Stimulated activated CD4-positive, alpha-beta T cell treated with anti-CD3 and anti-CD28 coated beads, Interleukin-1b, Interleukin-23, amount 100 ng/mL, for 4 hours (primary cell): ENCODE measurements around the gene LRP1B.

ENCODE experiments used
- DNase-seq, 2 donors: peaks; one replicate each; pipeline ENCODE4 v3.0.0-alpha.2; 2020; ENCODE audit warnings: low read depth in 2 of 2

The LRP1B gene

DNA sequence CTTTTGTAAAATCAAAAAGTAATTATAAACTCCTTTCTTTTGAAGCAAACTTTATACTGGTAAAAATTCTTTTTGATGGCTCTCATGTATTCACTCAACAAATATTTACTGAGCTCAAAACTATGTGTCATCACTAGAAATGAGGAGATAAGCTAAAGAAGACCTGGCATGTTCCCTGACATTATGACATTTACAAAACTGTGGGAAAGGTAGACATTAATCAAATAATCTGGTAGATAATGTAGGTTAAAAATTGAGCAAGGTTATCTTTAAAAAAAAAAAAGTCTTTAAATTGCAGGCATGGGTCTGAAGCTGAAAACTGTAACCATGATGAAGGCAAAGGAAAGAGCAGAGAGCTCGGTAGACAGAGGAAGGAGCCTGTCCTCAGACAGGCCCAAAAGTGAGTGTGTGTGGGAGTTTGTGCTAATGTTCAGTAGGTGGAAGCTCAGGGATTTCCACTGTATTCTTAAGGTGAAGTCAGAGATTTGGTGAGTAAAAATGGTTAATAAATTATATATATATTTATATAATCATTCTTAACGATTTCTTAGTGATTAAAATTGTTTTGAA lies 612.9 kb downstream of the LRP1B start:
- no peak for DNase-seq

DNA sequence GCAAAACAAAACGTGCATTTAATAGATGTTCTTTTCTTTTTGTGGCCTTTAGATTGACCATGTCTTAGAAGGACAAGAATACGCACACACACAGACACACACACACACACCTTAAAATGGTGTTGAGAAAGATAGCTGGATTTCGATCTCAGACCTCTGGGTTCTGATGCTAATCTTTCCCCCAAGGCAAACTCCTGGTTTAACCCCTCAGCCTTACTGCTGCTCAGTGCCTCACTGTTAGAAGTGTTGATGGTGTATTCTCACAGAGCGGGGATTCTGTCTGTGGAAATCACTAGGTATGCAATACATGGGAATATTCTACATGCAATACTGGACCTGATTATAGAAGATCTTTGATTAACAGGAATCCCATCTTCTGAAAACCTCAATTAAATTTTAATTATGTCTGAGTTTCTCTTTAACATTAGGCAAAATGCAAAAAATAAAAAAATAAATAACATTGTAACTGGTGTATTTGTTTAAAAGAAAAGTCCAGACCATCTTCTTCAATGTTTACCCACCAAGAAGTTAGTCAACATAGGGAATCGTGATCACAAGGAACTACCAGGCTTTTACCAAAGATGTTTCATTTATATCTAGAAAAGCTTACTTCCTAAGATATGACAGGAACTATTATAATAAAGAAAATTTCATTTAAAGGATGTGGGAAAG lies 613.5 kb downstream of the LRP1B start:
- DNase-seq: no peak

GRCh38 chr2:141515931-141516330 lies 614.9 kb downstream of the LRP1B start:
- no peak for DNase-seq

DNA sequence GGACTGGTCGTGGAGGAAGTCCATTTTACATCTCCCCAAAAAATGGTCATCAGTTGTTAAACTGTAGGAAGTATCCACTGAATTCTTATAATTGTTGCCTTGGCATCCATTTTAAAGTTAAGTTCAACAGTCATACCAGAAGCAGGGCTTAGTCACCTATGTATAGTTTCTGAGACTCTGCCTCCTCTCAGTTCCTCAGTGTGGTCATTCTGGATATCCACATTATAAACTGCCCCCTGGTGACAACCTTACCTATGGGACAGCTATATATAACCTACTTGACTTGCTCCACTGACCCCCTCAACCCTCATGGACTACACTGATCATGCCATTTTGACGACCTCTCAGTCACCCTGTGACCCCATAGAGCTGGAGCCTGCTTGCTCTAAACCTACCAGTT lies 617.0 kb downstream of the LRP1B start:
- DNase-seq: no peak

GRCh38 chr2:141508806-141509595 lies 621.8 kb downstream of the LRP1B start:
- no peak for DNase-seq

- no peak for DNase-seq
These were observed 622.6 kb downstream of the LRP1B start for GRCh38 chr2:141508086-141508752.

DNA sequence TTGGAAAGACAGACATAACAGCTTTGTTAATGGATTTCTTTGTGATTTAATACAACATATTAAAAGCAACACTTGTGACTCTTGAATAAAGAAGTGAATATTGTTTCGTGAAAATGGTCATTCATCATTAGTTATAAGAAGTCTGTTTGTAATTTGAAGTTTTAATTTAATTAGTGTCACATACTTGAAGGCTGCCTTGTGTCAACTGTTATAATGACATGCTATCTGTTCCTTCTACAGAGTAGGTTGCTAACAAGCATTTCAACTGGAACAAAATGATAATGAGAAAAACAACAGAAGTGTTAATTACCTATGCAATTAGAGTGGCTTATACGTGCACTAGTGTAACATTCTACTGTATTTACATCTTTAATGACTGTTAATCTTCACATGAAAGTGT lies 624.7 kb downstream of the LRP1B start:
- no peak for DNase-seq

DNA sequence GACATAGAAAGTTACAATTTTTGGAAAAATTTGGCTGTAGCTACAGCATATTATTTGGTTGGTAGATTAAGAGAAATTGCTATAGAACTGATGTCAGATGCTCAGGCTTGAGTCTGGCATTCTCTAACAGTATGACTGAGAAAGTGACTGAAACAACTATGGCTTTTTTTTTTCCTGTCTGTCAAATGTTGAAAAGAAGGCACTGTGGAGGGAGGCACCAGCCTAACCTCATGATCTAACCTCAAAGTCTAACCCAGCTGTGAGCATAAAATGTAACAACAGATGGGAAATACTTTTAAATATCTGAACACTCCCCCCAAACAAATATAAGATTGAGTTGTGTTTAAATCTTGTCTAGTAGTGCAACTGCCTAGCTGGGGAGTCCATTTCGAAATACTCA lies 629.1 kb downstream of the LRP1B start:
- no peak for DNase-seq

- DNase-seq: no peak
These were observed 631.7 kb downstream of the LRP1B start for GRCh38 chr2:141499123-141499522.

DNA sequence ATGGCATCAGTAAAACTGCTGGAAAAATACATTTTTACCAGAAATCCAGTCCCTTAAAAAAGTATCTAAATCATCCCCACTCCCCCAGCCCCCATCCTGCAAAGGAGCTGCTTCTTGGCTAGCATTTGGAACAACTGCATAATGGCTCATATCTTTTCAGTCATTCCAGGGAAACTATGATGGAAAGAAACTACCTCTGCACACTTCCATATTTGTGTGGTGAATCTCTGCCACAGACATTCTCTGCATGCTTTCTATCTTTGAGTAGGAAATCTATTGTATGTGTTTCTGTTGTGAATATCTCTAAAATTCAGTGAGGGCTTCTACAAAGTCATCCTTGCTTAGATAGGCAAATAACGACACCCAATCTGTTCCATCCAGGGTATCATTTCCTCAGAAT lies 632.3 kb downstream of the LRP1B start:
- no peak for DNase-seq

- DNase-seq: no peak
These were observed 633.5 kb downstream of the LRP1B start for GRCh38 chr2:141497272-141497671.

DNA sequence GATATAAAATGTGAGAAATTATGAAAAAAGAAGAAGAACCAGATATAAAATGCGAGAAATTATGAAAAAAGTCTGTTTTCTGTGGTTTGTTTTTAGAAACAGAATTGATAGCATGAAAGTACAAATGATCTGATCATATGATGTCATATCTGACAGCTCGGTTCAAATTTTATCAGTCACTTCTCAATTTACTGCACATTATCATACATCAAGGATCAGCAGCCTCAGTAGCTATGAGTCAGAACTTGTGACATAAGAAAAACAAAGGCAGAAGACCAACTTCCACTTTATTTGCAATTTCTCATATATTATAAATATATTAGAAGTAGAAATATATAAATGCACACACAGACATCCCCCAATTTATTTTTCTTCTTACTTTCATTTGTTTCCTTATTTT lies 634.0 kb downstream of the LRP1B start:
- no peak for DNase-seq

DNA sequence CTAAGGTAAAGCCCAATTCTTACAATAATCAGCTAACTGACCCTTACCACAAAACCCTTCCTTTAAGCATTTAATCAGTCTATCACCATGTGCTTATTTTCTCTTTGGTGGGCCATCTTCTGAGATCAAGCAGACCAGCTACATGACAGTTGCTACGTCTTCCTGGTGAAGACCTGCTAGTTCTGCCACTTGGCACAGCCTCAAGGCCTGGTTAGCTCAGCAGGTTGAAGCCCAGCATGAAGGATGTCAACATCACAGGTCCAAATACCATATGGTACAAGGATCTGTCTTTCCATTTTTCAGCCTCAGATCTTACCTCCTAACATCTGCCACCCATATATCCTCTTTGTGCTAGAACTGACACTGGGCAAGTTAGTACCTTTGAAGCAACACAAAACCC lies 636.9 kb downstream of the LRP1B start:
- DNase-seq: no peak

GRCh38 chr2:141492816-141493215 lies 638.0 kb downstream of the LRP1B start:
- no peak for DNase-seq

GRCh38 chr2:141490886-141491285 lies 639.9 kb downstream of the LRP1B start:
- DNase-seq: no peak

- DNase-seq: no peak
These were observed 648.1 kb downstream of the LRP1B start for GRCh38 chr2:141482697-141483096.

- no peak for DNase-seq
These were observed 655.0 kb downstream of the LRP1B start for GRCh38 chr2:141475801-141476200.

GRCh38 chr2:141468761-141469160 lies 662.1 kb downstream of the LRP1B start:
- DNase-seq: no peak

- DNase-seq: no peak
These were observed 663.5 kb downstream of the LRP1B start for GRCh38 chr2:141467331-141467730.

DNA sequence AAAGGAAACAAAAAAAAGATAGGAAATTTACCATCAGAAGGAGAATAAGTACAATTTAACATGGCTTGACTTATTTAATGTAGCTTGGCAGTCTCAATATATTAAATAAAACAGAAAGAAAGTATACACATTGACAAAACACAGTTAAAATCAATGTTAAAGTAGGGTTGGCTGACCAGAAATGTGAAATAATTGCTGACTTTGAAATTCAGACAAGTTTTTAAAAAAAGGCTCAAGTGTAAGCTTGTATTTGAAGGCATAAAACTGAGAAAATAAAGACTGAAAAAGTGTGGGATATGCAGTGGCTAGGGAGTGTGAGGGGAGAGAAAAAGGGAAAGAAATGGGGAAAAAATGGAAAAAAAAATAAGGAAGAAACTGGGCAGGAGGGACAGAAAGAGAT lies 665.8 kb downstream of the LRP1B start:
- DNase-seq: no peak

- DNase-seq: no peak
These were observed 672.5 kb downstream of the LRP1B start for GRCh38 chr2:141458351-141458750.

DNA sequence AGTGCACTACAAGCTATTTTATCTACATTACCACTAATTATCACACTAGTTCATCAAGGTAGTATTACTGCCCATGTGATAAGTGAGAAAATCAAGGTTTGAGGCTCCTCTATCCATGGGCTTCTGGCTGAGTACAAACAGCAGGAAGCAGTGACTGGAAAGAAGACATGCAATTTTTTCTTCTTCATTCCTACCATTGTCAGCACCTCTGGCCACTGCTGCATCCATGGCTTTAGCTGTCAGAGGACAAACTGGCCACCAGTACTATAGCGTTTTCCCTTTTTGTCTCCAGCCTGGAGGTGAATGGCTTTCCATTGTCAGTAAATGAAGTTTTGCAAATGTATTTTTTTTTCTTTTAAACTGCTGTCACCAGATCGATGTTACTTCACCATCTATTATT lies 674.9 kb downstream of the LRP1B start:
- DNase-seq: no peak
